ENCODE results near the gene KIFC3. TPM values are rescaled to one million over a fixed set of nuclear protein-coding genes. Genes with fewer than 3 reads are reported as not detected.

KIFC3 gene
- total and polyA plus RNA-seq, 2 of the 8 experiments (the other 6 are each of a cell fraction or from before 2014, with no cell fraction given) = 2.1 to 7.1 TPM

- 84% methylated on average over 3 of the region's 3 CpGs; no CpG with 5 or more reads in 1 of the 2 experiments for WGBS, 2 experiments (ENCODE audit: extremely low coverage in 1 of 2, insufficient coverage in 1 of 2, insufficient read length in 1 of 2, insufficient replicate concordance in 2 of 2, low coverage in 1 of 2, low lambda C conversion rate in 2 of 2, missing lambda C conversion rate in 1 of 2)
- H2BK20ac ChIP-seq (ENCODE audit: low read length) = no peak overlapping the region
- H3K79me1 ChIP-seq (ENCODE audit: low read depth, low read length) = no peaks in the 10 kb centered on the region
- no peak overlapping the region for H3K4me3 ChIP-seq (ENCODE audit: extremely low read depth in 1 of 4, insufficient read depth in 2 of 4, low read depth in 3 of 4, low read length in 4 of 4)
- no peak overlapping the region for H3K4ac ChIP-seq (replicated peaks; ENCODE audit: insufficient read length, low read depth, low read length)
- H3K9me3 ChIP-seq (ENCODE audit: insufficient read depth in 2 of 2, low read depth in 1 of 2, low read length in 1 of 2) = no peaks in the 10 kb centered on the region
- no peak overlapping the region for H2BK12ac ChIP-seq (ENCODE audit: low read depth, low read length)
- no peak overlapping the region for H3K14ac ChIP-seq (ENCODE audit: insufficient read length)
- no peak overlapping the region for H2BK120ac ChIP-seq (replicated peaks; ENCODE audit: low read depth, low read length)
- ChIA-PET POLR2A (ENCODE audit: partially characterized antibody) (no interaction called here), CTCF (ENCODE audit: partially characterized antibody) (interaction anchor here (1.7 kb wide), 1 partner anchor 133 kb away, joined by 6 read pairs; no protein-coding TSS in a partner anchor)
- no peak overlapping the region for H3K4me2 ChIP-seq (ENCODE audit: insufficient read depth in 1 of 2, low read depth in 2 of 2, low read length in 2 of 2)
- H3K18ac ChIP-seq (ENCODE audit: extremely low read depth, low read length) = no peak overlapping the region
- H3K27ac ChIP-seq (ENCODE audit: low read depth, low read length) = no peak overlapping the region
- no peak overlapping the region for H4K5ac ChIP-seq (ENCODE audit: insufficient read length, low read depth, low read length)
- H3K9ac ChIP-seq (replicated peaks in 1 of 4; ENCODE audit: extremely low read depth in 1 of 4, low read depth in 3 of 4, low read length in 3 of 4) = no peak overlapping the region
- H3K36me3 ChIP-seq (ENCODE audit: control insufficient read depth in 2 of 4, insufficient read depth in 4 of 4, low read length in 3 of 4) = no peaks in the 10 kb centered on the region
- no peaks in the 10 kb centered on the region; a peak in 2 of 7 replicates for H3K27me3 ChIP-seq (replicated peaks in 1 of 4; ENCODE audit: control insufficient read depth in 3 of 4, extremely low read depth in 1 of 4, insufficient read depth in 3 of 4, low read length in 3 of 4)
- H2BK15ac ChIP-seq (ENCODE audit: low read length) = no peak overlapping the region
- H3K79me2 ChIP-seq (ENCODE audit: control insufficient read depth in 1 of 2, insufficient read depth in 2 of 2, low read length in 2 of 2) = no peaks in the 10 kb centered on the region
- TF ChIP-seq KDM5A (IDR thresholded peaks at IDR 0.05; ENCODE audit: low read length) = no peak
- no peak for TF ChIP-seq SP2 (IDR thresholded peaks at IDR 0.05; ENCODE audit: low read length)
- TF ChIP-seq HDAC2 (IDR thresholded peaks at IDR 0.05; ENCODE audit: borderline replicate concordance in 1 of 2, low read depth in 2 of 2, low read length in 2 of 2) = no peak
- TF ChIP-seq JUN (IDR thresholded peaks at IDR 0.05; ENCODE audit: low read depth, low read length) = no peak
- no peak for TF ChIP-seq CHD2 (IDR thresholded peaks at IDR 0.05; ENCODE audit: low read length)
- TF ChIP-seq PHF8 (conservative IDR thresholded peaks at IDR 0.05; ENCODE audit: low read depth, low read length) = no peak
- TF ChIP-seq SP1 (IDR thresholded peaks at IDR 0.05; ENCODE audit: low read depth, low read length) = no peak
- no peak for TF ChIP-seq KDM1A (IDR thresholded peaks at IDR 0.05; ENCODE audit: borderline replicate concordance, low read length)
- DNase-seq (ENCODE audit: low read depth in 1 of 2, low spot score in 2 of 2) (no peak), FAIRE-seq (no peak)
- no peaks in the 10 kb centered on the region for H3K4me1 ChIP-seq (replicated peaks in 1 of 4; ENCODE audit: control insufficient read depth in 3 of 4, insufficient read depth in 4 of 4, low read length in 3 of 4)
- no peak overlapping the region for H2AK5ac ChIP-seq (ENCODE audit: low read depth, low read length)
- no peak overlapping the region for H4K91ac ChIP-seq (replicated peaks; ENCODE audit: insufficient read length, low read length)
- no peak overlapping the region for H3K56ac ChIP-seq (replicated peaks; ENCODE audit: insufficient read length, low read depth, low read length)
- no peak overlapping the region for H2AFZ ChIP-seq (ENCODE audit: low read length)
- H3K23ac ChIP-seq (ENCODE audit: insufficient read length) = no peak overlapping the region
- peaks cover 0 to 3% of the 10 kb centered on the region in 2 experiments for H4K20me1 ChIP-seq (replicated peaks in 1 of 2; ENCODE audit: control insufficient read depth in 1 of 2, insufficient read depth in 2 of 2, low read length in 2 of 2)
- no peak overlapping the region for H2BK5ac ChIP-seq (ENCODE audit: low read depth, low read length)
- no peak overlapping the region for H4K8ac ChIP-seq (ENCODE audit: extremely low read depth, insufficient read depth, low read length)
- peaks cover 18% of the 10 kb centered on the region; the same call in 1 of the 2 replicates for H3K23me2 ChIP-seq (ENCODE audit: low read depth, low read length)
These were observed 92.6 kb downstream of the KIFC3 start for GRCh38 chr16:57709663-57710062.
